ENCODE results near the gene TAF1D. TPM values are rescaled to one million over a fixed set of nuclear protein-coding genes. Genes with fewer than 3 reads are reported as not detected.
A peak's percentile ranks its signal among the peaks of the same experiment; 100 is the strongest.

TAF1D gene
- total and polyA plus RNA-seq, 7 experiments from 2014 or later = 21.2 to 197 (median 156) TPM

DNA sequence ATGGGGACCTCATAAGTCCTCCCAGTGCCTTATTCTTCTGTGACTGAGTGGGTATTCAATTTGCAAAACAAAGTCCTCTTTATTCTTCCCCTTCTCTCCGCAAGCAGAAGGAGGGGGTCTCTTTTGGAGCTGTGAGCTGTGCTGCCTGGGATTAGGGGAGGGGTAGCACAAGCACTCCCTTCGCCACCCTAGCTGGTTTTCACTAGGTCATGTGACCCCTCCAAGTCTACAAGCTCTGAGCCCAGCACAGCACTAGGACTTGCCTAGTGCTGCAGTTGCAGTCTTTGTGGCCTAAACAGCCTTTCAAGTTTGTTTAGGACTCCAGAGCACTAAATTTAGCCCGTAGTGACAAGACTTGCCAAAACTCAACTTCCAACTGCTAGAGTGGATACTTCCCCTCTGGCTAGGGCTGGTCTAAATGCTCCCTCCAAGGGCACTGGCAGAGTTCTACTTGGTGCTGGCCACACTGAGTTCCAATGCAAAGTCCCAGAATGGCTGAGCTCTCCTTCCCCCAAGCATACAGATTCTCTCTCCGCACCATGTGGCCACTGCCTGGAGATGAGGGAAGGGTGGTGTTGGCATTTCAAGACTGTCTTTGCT lies 25.4 kb downstream of the TAF1D start:
- ATAC-seq (no peak), DNase-seq (no peak)
- Mint-ChIP-seq H3K9me3 (peaks cover 3 to 16% (median 6%) of the 10 kb centered on the region in 11 donors), H3K27ac (peak overlapping the region in 6 of 9 donors; percentile 13 to 79 (median 53)), H3K4me3 (no peak overlapping the region), H3K27me3 (no peaks in the 10 kb centered on the region), H3K4me1 (peaks cover 17 to 32% (median 25%) of the 10 kb centered on the region in 7 donors), H3K36me3 (peaks cover 28 to 67% (median 61%) of the 10 kb centered on the region in 5 donors)
- peaks cover 0 to 11% (median 3%) of the 10 kb centered on the region in 3 experiments for H3K9me3 ChIP-seq (ENCODE audit: control insufficient read depth in 2 of 3, low read length in 3 of 3)
- H3K4me1 ChIP-seq (ENCODE audit: control insufficient read depth in 2 of 2, insufficient read depth in 2 of 2, low read length in 2 of 2) = peaks cover 9% of the 10 kb centered on the region in 2 donors
- peaks cover 0 to 24% (median 0%) of the 10 kb centered on the region in 3 experiments for H3K36me3 ChIP-seq (ENCODE audit: control insufficient read depth in 2 of 3, insufficient read depth in 3 of 3, low read length in 3 of 3)
- POLR2A ChIA-PET = interaction anchor here (1.0 kb wide), 1 partner anchor 25 kb away, joined by 4 read pairs; the partner anchor contains the start of genes C11orf54 and TAF1D
- CTCF ChIA-PET = interaction anchor here (1.6 kb wide), 1 partner anchor 63 kb away, joined by 3 read pairs; no protein-coding TSS in a partner anchor
- H3K27me3 ChIP-seq (ENCODE audit: control insufficient read depth in 2 of 2, insufficient read depth in 2 of 2, low read length in 2 of 2) = no peaks in the 10 kb centered on the region
- no peak overlapping the region for H3K27ac ChIP-seq (ENCODE audit: low read depth, low read length)
- intact Hi-C loops (cut with micrococcal nuclease) = no loop called here
- H3K4me3 ChIP-seq (ENCODE audit: low read length) = no peak overlapping the region

DNA sequence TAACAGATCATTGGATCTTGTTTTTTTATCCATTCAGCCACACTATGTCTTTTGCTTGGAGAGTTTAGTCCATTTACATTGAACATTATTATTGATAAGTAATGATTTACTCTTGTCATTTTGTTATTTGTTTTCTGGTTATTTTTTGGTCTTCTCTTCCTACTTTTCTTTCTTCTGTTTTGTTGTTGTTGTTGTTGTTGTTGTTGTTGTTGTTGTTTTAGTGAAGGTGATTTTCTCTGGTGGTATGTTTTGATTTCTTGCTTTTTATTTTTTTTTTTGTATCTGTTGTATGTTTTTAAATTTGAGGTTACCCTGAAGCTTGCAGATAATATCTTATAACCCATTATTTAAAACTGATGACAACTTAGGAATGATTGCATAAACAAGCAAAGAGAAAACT lies 28.6 kb downstream of the TAF1D start:
- ChIA-PET POLR2A (interaction anchor here (0.6 kb wide), 1 partner anchor 1212 kb away, joined by 3 read pairs; no protein-coding TSS in a partner anchor), CTCF (interaction anchor here (1.3 kb wide), 1 partner anchor 19 kb away, joined by 3 read pairs; no protein-coding TSS in a partner anchor)
- no peak for DNase-seq
- H3K27ac ChIP-seq (ENCODE audit: low read depth, low read length) = no peak overlapping the region
- H3K9me3 Mint-ChIP-seq = peaks cover 10 to 45% (median 26%) of the 10 kb centered on the region in 11 donors
- H3K9me3 ChIP-seq (ENCODE audit: control insufficient read depth in 2 of 3, low read length in 3 of 3) = peaks cover 0 to 16% (median 3%) of the 10 kb centered on the region in 3 experiments
- peaks cover 3 to 4% of the 10 kb centered on the region in 2 donors for H3K4me1 ChIP-seq (ENCODE audit: control insufficient read depth in 2 of 2, insufficient read depth in 2 of 2, low read length in 2 of 2)
- intact Hi-C loops (cut with micrococcal nuclease) = no loop called here
- no peaks in the 10 kb centered on the region for H3K27me3 ChIP-seq (ENCODE audit: control insufficient read depth in 2 of 2, insufficient read depth in 2 of 2, low read length in 2 of 2)
- peaks cover 8 to 22% (median 15%) of the 10 kb centered on the region in 7 donors for H3K4me1 Mint-ChIP-seq
- H3K27ac Mint-ChIP-seq = peak overlapping the region in 2 of 9 donors; percentile 10 to 23
- peaks cover 0 to 45% (median 0%) of the 10 kb centered on the region in 3 experiments for H3K36me3 ChIP-seq (ENCODE audit: control insufficient read depth in 2 of 3, insufficient read depth in 3 of 3, low read length in 3 of 3)
- no peak overlapping the region for H3K4me3 ChIP-seq (ENCODE audit: low read length)
- H3K27me3 Mint-ChIP-seq = no peaks in the 10 kb centered on the region
- H3K4me3 Mint-ChIP-seq = no peak overlapping the region
- peaks cover 51 to 91% (median 86%) of the 10 kb centered on the region in 5 donors for H3K36me3 Mint-ChIP-seq
- ATAC-seq = no peak

DNA sequence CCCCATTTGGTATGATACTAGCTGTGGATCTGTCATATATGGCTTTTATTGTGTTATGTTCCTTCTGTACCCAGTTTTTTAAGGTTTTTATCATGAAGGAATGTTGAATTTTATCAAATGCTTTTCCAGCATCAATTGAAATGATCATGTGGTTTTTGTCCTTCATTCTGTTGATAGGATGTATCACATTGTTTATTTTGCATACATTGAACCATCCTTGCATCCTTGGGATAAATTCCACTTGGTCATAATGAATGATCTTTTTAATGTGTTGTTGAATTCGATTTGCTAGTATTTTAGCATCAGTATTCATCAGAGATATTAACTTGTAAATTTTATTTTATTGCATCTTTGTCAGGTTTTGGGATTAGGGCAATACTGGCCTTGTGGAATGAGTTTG lies 31.1 kb downstream of the TAF1D start:
- ATAC-seq (no peak), DNase-seq (no peak)
- Mint-ChIP-seq H3K36me3 (peaks cover 46 to 89% (median 83%) of the 10 kb centered on the region in 5 donors), H3K27ac (no peak overlapping the region), H3K4me1 (peaks cover 0 to 11% (median 3%) of the 10 kb centered on the region in 7 donors), H3K9me3 (peaks cover 7 to 35% (median 26%) of the 10 kb centered on the region in 11 donors), H3K27me3 (no peaks in the 10 kb centered on the region), H3K4me3 (no peak overlapping the region)
- Histone ChIP-seq H3K4me1 (ENCODE audit: control insufficient read depth in 2 of 2, insufficient read depth in 2 of 2, low read length in 2 of 2) (no peaks in the 10 kb centered on the region), H3K9me3 (ENCODE audit: control insufficient read depth in 2 of 3, low read length in 3 of 3) (peaks cover 0 to 6% (median 0%) of the 10 kb centered on the region in 3 experiments), H3K27me3 (ENCODE audit: control insufficient read depth in 2 of 2, insufficient read depth in 2 of 2, low read length in 2 of 2) (no peaks in the 10 kb centered on the region), H3K36me3 (ENCODE audit: control insufficient read depth in 2 of 3, insufficient read depth in 3 of 3, low read length in 3 of 3) (peaks cover 0 to 44% (median 0%) of the 10 kb centered on the region in 3 experiments), H3K27ac (ENCODE audit: low read depth, low read length) (no peak overlapping the region), H3K4me3 (ENCODE audit: low read length) (no peak overlapping the region)
- CTCF ChIA-PET = no interaction called here
- intact Hi-C loops (cut with micrococcal nuclease) = no loop called here
- POLR2A ChIA-PET = interaction anchor here (1.0 kb wide), 1 partner anchor 31 kb away, joined by 6 read pairs; the partner anchor contains the start of genes C11orf54 and TAF1D

DNA sequence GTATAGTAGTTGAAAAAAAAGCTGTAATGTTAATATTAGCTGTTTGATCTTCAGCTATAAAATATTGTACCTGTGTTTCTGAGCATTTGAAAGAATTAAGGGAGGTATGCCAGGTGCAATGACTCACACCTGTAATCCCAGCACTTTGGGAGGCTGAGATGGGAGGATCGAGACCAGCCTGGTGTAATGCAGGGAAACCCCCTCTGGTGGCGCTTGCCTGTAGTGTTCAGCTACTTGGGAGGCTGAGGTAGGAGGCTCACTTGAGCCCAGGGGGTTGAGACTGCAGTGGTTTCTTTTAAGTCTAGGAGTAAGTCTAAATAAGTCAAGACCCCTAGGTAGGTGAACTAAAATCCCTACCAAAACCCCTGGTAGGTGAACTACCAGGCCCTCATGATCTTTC lies 37.1 kb downstream of the TAF1D start:
- no peak for ATAC-seq
- Mint-ChIP-seq H3K36me3 (peaks cover 31 to 72% (median 53%) of the 10 kb centered on the region in 5 donors), H3K27me3 (no peaks in the 10 kb centered on the region), H3K27ac (no peak overlapping the region), H3K9me3 (peaks cover 4 to 13% (median 7%) of the 10 kb centered on the region in 11 donors), H3K4me1 (peaks cover 0 to 16% (median 0%) of the 10 kb centered on the region in 7 donors), H3K4me3 (no peak overlapping the region)
- POLR2A ChIA-PET = no interaction called here
- intact Hi-C loops (cut with micrococcal nuclease) = no loop called here
- Histone ChIP-seq H3K36me3 (ENCODE audit: control insufficient read depth in 2 of 3, insufficient read depth in 3 of 3, low read length in 3 of 3) (peaks cover 0 to 35% (median 0%) of the 10 kb centered on the region in 3 experiments), H3K9me3 (ENCODE audit: control insufficient read depth in 2 of 3, low read length in 3 of 3) (no peaks in the 10 kb centered on the region), H3K27ac (ENCODE audit: low read depth, low read length) (no peak overlapping the region), H3K27me3 (ENCODE audit: control insufficient read depth in 2 of 2, insufficient read depth in 2 of 2, low read length in 2 of 2) (no peaks in the 10 kb centered on the region), H3K4me3 (ENCODE audit: low read length) (no peak overlapping the region), H3K4me1 (ENCODE audit: control insufficient read depth in 2 of 2, insufficient read depth in 2 of 2, low read length in 2 of 2) (no peaks in the 10 kb centered on the region)
- CTCF ChIA-PET = interaction anchor here (0.5 to 1.3 kb wide), 2 partner anchors 24 to 106 kb away, joined by 3 read pairs; no protein-coding TSS in a partner anchor
- DNase-seq = no peak

DNA sequence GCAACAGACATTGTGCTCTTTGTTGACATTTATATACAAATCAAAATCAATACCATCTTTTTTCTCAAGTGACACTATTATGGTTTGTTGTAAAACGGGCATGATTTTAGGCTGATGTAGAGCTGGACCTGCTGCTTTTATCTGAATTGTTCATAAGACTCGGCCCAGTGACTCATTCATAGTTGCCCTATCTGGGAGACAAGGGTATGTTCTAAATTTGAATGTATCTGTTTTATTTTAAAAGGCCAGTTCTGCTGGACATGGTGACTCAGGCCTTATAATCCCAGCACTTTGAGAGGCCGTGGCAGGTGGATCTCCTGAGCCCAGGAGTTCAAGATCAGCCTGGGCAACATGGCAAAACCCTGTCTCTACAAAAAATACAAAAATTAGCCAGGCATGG lies 40.5 kb downstream of the TAF1D start:
- Histone ChIP-seq H3K4me3 (ENCODE audit: low read length) (no peak overlapping the region), H3K36me3 (ENCODE audit: control insufficient read depth in 2 of 3, insufficient read depth in 3 of 3, low read length in 3 of 3) (peaks cover 0 to 45% (median 0%) of the 10 kb centered on the region in 3 experiments), H3K4me1 (ENCODE audit: control insufficient read depth in 2 of 2, insufficient read depth in 2 of 2, low read length in 2 of 2) (no peaks in the 10 kb centered on the region), H3K27ac (ENCODE audit: low read depth, low read length) (no peak overlapping the region), H3K27me3 (ENCODE audit: control insufficient read depth in 2 of 2, insufficient read depth in 2 of 2, low read length in 2 of 2) (no peaks in the 10 kb centered on the region), H3K9me3 (ENCODE audit: control insufficient read depth in 2 of 3, low read length in 3 of 3) (no peaks in the 10 kb centered on the region)
- DNase-seq (no peak), ATAC-seq (no peak)
- Mint-ChIP-seq H3K4me3 (no peak overlapping the region), H3K27me3 (no peaks in the 10 kb centered on the region), H3K36me3 (peaks cover 39 to 76% (median 58%) of the 10 kb centered on the region in 5 donors), H3K9me3 (no peaks in the 10 kb centered on the region), H3K4me1 (peaks cover 0 to 16% (median 0%) of the 10 kb centered on the region in 7 donors), H3K27ac (no peak overlapping the region)
- intact Hi-C loops (cut with micrococcal nuclease) = no loop called here
- POLR2A ChIA-PET = no interaction called here
- CTCF ChIA-PET = no interaction called here

DNA sequence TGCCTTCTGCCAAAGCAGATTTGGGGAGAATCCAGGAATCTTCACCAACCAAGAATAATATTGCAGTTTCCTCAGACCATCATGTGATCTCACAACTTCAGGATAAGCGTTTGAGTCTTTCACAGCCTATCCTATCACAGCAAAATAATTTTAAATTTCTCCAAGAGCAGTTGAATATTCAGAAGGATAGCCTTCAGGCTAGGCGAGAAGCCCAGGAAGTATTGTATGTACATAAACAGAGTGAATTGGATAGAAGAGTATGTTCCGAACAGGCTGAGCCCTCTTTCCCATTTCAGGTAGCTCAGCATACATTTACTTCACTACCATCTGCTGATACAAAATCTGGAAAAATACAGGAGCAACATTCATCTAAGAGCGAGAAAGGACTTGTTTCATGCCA lies 43.7 kb downstream of the TAF1D start:
- DNase-seq = no peak
- ChIA-PET CTCF (no interaction called here), POLR2A (no interaction called here)
- H3K9me3 ChIP-seq (ENCODE audit: control insufficient read depth in 2 of 3, low read length in 3 of 3) = no peaks in the 10 kb centered on the region
- peaks cover 38 to 63% (median 57%) of the 10 kb centered on the region in 5 donors for H3K36me3 Mint-ChIP-seq
- intact Hi-C loops (cut with micrococcal nuclease) = no loop called here
- H3K27ac Mint-ChIP-seq = no peak overlapping the region
- H3K27ac ChIP-seq (ENCODE audit: low read depth, low read length) = no peak overlapping the region
- no peaks in the 10 kb centered on the region for H3K9me3 Mint-ChIP-seq
- peaks cover 0 to 57% (median under 1%) of the 10 kb centered on the region in 3 experiments for H3K36me3 ChIP-seq (ENCODE audit: control insufficient read depth in 2 of 3, insufficient read depth in 3 of 3, low read length in 3 of 3)
- no peaks in the 10 kb centered on the region for H3K27me3 Mint-ChIP-seq
- no peak overlapping the region for H3K4me3 ChIP-seq (ENCODE audit: low read length)
- no peaks in the 10 kb centered on the region for H3K4me1 ChIP-seq (ENCODE audit: control insufficient read depth in 2 of 2, insufficient read depth in 2 of 2, low read length in 2 of 2)
- no peak for ATAC-seq
- H3K4me1 Mint-ChIP-seq = peaks cover 0 to 10% (median 0%) of the 10 kb centered on the region in 7 donors
- no peaks in the 10 kb centered on the region for H3K27me3 ChIP-seq (ENCODE audit: control insufficient read depth in 2 of 2, insufficient read depth in 2 of 2, low read length in 2 of 2)
- no peak overlapping the region for H3K4me3 Mint-ChIP-seq
